NCI-H510A treated with DMSO at 0.1 percent for 48 hours (cell line): ENCODE results near the gene ADCK2.
"Not testable (repeated sequence)": the region's sequence is repeated elsewhere in the genome, so short reads cannot be mapped to it uniquely, and the experiment has no call there.

Source experiments
- DNase-seq: peaks from one replicate; lab custom pipeline; 2025; lab: John Stamatoyannopoulos, UW

ADCK2 gene

DNA sequence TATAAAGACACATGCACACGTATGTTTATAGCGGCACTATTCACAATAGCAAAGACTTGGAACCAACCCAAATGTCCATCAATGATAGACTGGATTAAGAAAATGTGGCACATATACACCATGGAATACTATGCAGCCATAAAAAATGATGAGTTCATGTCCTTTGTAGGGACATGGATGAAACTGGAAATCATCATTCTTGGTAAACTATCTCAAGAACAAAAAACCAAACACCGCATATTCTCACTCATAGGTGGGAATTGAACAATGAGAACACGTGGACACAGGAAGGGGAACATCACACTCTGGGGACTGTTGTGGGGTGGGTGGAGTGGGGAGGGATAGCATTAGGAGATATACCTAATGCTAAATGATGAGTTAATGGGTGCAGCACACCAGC is 70.5 kb downstream of the ADCK2 start:
- DNase-seq, result not testable (repeated sequence)

DNA sequence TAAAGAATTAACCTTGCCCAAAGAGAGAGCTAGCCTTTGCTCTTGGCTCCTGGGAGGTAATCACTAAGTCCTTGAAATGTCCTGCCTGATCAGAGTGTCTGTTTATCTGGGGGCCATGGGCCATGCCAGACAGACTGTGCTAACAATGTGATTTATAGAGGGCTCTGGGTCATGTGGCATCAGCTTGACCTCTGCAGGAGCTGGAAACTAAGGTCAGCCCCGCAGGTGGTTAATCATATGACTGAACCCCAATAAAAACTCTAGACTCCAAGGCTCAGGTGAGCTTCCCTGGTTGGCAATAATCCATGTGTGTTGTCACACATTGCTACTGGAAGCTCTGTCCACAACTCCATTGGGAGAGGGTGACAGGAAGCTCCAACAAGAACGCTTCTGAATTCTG is 71.3 kb downstream of the ADCK2 start:
- DNase-seq, result no peak
